ENCODE measurements around the gene TTC28. TPM values are rescaled to one million over a fixed set of nuclear protein-coding genes. Genes with fewer than 3 reads are reported as not detected.

Gene TTC28
- total RNA-seq, 5 donors from 2014 or later (not counting 1 experiment from before 2014, with no cell fraction given): 2.3 to 7.8 (median 3.0) TPM

DNA sequence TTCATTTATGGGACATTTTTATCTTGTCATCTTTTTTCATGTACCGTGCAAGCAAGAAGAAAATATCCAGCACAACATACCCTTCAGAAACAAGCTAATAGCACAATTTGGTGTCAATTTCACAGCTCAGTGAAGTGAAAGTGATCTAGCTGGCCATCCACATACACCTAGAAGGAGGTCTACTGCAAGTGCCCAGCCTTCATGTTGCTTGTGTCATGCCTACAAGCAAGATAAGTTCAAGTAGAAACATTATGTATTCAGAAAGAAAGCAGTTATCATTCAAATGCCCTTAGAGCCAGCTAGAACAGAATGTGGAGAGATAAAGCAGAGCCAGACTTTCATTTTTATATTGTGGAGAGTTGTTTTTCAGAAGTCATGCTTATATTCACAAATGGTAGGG lies 434.9 kb downstream of the TTC28 start:
- Mint-ChIP-seq H3K27me3 (peaks cover 0 to 5% of the 10 kb centered on the region in 2 donors), H3K27ac (no peak overlapping the region), H3K4me3 (no peak overlapping the region), H3K36me3 (no peaks in the 10 kb centered on the region), H3K4me1 (no peaks in the 10 kb centered on the region), H3K9me3 (no peaks in the 10 kb centered on the region)
- no peaks in the 10 kb centered on the region for H3K9me3 ChIP-seq
- POLR2A ChIA-PET: no interaction called here
- H3K36me3 ChIP-seq (ENCODE audit: control insufficient read depth in 2 of 2, extremely low read depth in 1 of 2, insufficient read depth in 1 of 2, low read length in 1 of 2): no peaks in the 10 kb centered on the region
- ATAC-seq (replicated peaks in 1 of 4) (no peak), DNase-seq (no peak)
- WGBS (ENCODE audit: insufficient coverage): 100% methylated on average over 1 of the region's 1 CpG
- H3K4me1 ChIP-seq (ENCODE audit: control insufficient read depth in 1 of 2, extremely low read depth in 1 of 2, insufficient read depth in 2 of 2, low read length in 2 of 2): no peaks in the 10 kb centered on the region
- H3K4me3 ChIP-seq (ENCODE audit: control insufficient read depth in 1 of 2, extremely low read depth in 1 of 2, low read length in 1 of 2): no peak overlapping the region
- no peak overlapping the region for H3K27ac ChIP-seq (ENCODE audit: low read length)
- CTCF ChIA-PET: no interaction called here
- H3K27me3 ChIP-seq (replicated peaks in 1 of 2; ENCODE audit: control insufficient read depth in 2 of 2, extremely low read depth in 1 of 2, insufficient read depth in 2 of 2, low read length in 1 of 2): no peaks in the 10 kb centered on the region

DNA sequence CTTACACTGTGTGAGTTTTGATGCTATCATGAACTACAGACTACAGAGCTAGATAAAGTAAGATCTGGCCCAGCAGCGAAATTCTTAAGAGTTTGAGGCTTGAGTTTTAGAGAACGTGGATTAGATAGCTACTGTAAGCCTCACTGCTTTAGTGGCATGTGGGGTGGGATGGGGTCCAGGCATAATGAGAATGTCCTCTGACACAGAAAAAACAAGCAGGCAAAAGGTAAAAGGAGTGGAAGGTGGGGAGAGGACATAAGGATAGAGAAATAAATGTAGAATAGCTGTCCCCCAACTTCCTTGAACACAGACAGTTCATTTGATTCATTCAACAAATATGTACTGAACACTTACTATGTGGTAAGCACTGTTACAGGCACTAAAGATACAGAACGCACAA lies 436.1 kb downstream of the TTC28 start:
- Mint-ChIP-seq H3K36me3 (no peaks in the 10 kb centered on the region), H3K4me3 (no peak overlapping the region), H3K9me3 (no peaks in the 10 kb centered on the region), H3K27me3 (peaks cover 0 to 7% of the 10 kb centered on the region in 2 donors), H3K4me1 (no peaks in the 10 kb centered on the region), H3K27ac (no peak overlapping the region)
- Histone ChIP-seq H3K4me3 (ENCODE audit: control insufficient read depth in 1 of 2, extremely low read depth in 1 of 2, low read length in 1 of 2) (no peak overlapping the region), H3K9me3 (no peaks in the 10 kb centered on the region), H3K36me3 (ENCODE audit: control insufficient read depth in 2 of 2, extremely low read depth in 1 of 2, insufficient read depth in 1 of 2, low read length in 1 of 2) (no peaks in the 10 kb centered on the region), H3K27me3 (replicated peaks in 1 of 2; ENCODE audit: control insufficient read depth in 2 of 2, extremely low read depth in 1 of 2, insufficient read depth in 2 of 2, low read length in 1 of 2) (no peaks in the 10 kb centered on the region), H3K4me1 (ENCODE audit: control insufficient read depth in 1 of 2, extremely low read depth in 1 of 2, insufficient read depth in 2 of 2, low read length in 2 of 2) (no peaks in the 10 kb centered on the region), H3K27ac (ENCODE audit: low read length) (no peak overlapping the region)
- WGBS (ENCODE audit: insufficient coverage): no CpG with 5 or more reads among the region's 3 CpGs
- ATAC-seq (replicated peaks in 1 of 4) (no peak), DNase-seq (no peak)
- ChIA-PET POLR2A (interaction anchor here in 1 of 2 donors (0.6 kb wide), 1 partner anchor 168 kb away, joined by 3 read pairs; no protein-coding TSS in a partner anchor), CTCF (no interaction called here)

DNA sequence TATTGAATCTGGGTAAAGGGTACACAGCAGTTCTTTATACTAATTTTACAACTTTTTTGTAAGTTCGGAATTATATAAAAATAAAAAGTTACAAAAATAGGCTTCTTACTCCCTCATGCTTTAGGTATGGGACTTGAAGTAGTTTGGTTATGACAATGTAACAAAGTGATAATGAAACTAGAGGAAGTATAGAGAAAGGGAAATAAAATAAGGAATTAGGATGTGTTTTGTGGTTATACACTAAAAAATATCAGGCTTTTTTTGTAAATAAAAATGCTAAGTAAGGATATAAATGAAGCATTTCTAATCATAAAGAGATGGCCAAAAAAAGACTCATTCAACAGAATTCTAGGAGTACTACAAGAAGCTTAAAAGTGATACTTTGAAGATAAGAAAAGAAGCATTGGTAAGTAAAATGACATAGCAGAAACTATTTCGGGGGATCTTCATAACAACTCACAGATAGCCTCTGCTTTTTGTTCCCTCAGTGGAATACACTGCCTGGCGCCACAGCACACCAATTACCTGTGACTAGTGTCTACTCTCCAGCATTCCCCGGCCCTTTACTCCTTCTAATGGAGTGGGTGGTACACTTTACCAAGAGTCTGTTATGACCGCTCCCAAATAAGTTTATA lies 437.9 kb downstream of the TTC28 start:
- Mint-ChIP-seq H3K27me3 (peaks cover 0 to 7% of the 10 kb centered on the region in 2 donors), H3K36me3 (no peaks in the 10 kb centered on the region), H3K4me3 (no peak overlapping the region), H3K27ac (no peak overlapping the region), H3K9me3 (no peaks in the 10 kb centered on the region), H3K4me1 (no peaks in the 10 kb centered on the region)
- no peaks in the 10 kb centered on the region for H3K9me3 ChIP-seq
- H3K27ac ChIP-seq (ENCODE audit: low read length): no peak overlapping the region
- ChIA-PET POLR2A (no interaction called here), CTCF (no interaction called here)
- ATAC-seq (replicated peaks in 1 of 4) (no peak), DNase-seq (no peak)
- no peak overlapping the region for H3K4me3 ChIP-seq (ENCODE audit: control insufficient read depth in 1 of 2, extremely low read depth in 1 of 2, low read length in 1 of 2)
- no peaks in the 10 kb centered on the region for H3K27me3 ChIP-seq (replicated peaks in 1 of 2; ENCODE audit: control insufficient read depth in 2 of 2, extremely low read depth in 1 of 2, insufficient read depth in 2 of 2, low read length in 1 of 2)
- no peaks in the 10 kb centered on the region for H3K36me3 ChIP-seq (ENCODE audit: control insufficient read depth in 2 of 2, extremely low read depth in 1 of 2, insufficient read depth in 1 of 2, low read length in 1 of 2)
- WGBS (ENCODE audit: insufficient coverage): no CpG with 5 or more reads among the region's 5 CpGs
- H3K4me1 ChIP-seq (ENCODE audit: control insufficient read depth in 1 of 2, extremely low read depth in 1 of 2, insufficient read depth in 2 of 2, low read length in 2 of 2): no peaks in the 10 kb centered on the region

DNA sequence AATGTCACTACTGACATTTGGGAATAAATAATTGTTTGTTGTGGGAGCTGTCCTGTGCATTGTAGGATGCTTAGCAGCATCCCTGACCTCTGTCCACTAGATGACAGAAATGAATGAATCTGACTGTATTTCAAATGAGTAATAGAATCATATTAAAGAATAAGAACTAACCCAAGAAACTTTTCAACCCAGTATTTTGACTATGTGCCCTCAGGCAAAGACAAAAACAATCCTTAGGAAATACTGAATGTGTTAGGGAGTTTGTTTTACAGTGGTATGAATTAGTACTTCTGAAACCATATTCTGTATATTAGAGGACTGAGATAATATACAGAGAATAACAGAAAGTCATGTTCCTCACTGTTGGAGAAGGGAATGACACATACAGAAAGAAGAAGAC lies 439.7 kb downstream of the TTC28 start:
- Histone ChIP-seq H3K4me3 (ENCODE audit: control insufficient read depth in 1 of 2, extremely low read depth in 1 of 2, low read length in 1 of 2) (no peak overlapping the region), H3K9me3 (no peaks in the 10 kb centered on the region), H3K36me3 (ENCODE audit: control insufficient read depth in 2 of 2, extremely low read depth in 1 of 2, insufficient read depth in 1 of 2, low read length in 1 of 2) (no peaks in the 10 kb centered on the region), H3K4me1 (ENCODE audit: control insufficient read depth in 1 of 2, extremely low read depth in 1 of 2, insufficient read depth in 2 of 2, low read length in 2 of 2) (no peaks in the 10 kb centered on the region), H3K27me3 (replicated peaks in 1 of 2; ENCODE audit: control insufficient read depth in 2 of 2, extremely low read depth in 1 of 2, insufficient read depth in 2 of 2, low read length in 1 of 2) (no peaks in the 10 kb centered on the region), H3K27ac (ENCODE audit: low read length) (no peak overlapping the region)
- Mint-ChIP-seq H3K27ac (no peak overlapping the region), H3K4me1 (no peaks in the 10 kb centered on the region), H3K4me3 (no peak overlapping the region), H3K9me3 (no peaks in the 10 kb centered on the region), H3K36me3 (no peaks in the 10 kb centered on the region), H3K27me3 (peaks cover 0 to 3% of the 10 kb centered on the region in 2 donors)
- no peak for ATAC-seq (replicated peaks in 1 of 4)
- CTCF ChIA-PET: interaction anchor here in 1 of 2 donors (0.9 kb wide), 1 partner anchor 89 kb away, joined by 7 read pairs; no protein-coding TSS in a partner anchor
- POLR2A ChIA-PET: no interaction called here
- no peak for DNase-seq

DNA sequence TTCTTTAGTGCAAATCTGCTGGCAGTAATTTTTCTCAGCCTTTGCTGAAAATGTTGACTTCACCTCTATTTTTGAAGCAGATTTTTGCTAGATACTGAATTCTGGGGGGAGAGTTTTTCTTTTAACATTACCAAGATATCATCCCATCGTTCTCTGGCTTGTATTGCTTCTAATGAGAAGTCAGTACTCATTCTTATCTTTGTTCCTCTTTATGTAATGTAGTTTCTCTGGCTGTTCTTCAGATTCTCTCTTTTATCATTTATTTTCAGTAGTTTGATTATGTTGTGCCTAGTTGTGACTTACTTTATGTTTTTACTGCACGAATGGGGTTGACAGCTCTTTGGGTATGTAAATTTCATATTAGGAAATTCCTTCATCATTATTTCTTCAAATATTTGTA lies 441.9 kb downstream of the TTC28 start:
- no peak overlapping the region for H3K27ac ChIP-seq (ENCODE audit: low read length)
- peaks cover 0 to 2% of the 10 kb centered on the region in 2 donors for H3K27me3 Mint-ChIP-seq
- WGBS (ENCODE audit: insufficient coverage): no CpG with 5 or more reads among the region's 2 CpGs
- no peak overlapping the region for H3K27ac Mint-ChIP-seq
- no peak for DNase-seq
- H3K4me1 ChIP-seq (ENCODE audit: control insufficient read depth in 1 of 2, extremely low read depth in 1 of 2, insufficient read depth in 2 of 2, low read length in 2 of 2): no peaks in the 10 kb centered on the region
- no peaks in the 10 kb centered on the region for H3K4me1 Mint-ChIP-seq
- no peaks in the 10 kb centered on the region for H3K9me3 Mint-ChIP-seq
- no peaks in the 10 kb centered on the region for H3K36me3 Mint-ChIP-seq
- no peak for ATAC-seq (replicated peaks in 1 of 4)
- no peak overlapping the region for H3K4me3 ChIP-seq (ENCODE audit: control insufficient read depth in 1 of 2, extremely low read depth in 1 of 2, low read length in 1 of 2)
- ChIA-PET POLR2A (no interaction called here), CTCF (no interaction called here)
- H3K36me3 ChIP-seq (ENCODE audit: control insufficient read depth in 2 of 2, extremely low read depth in 1 of 2, insufficient read depth in 1 of 2, low read length in 1 of 2): no peaks in the 10 kb centered on the region
- H3K9me3 ChIP-seq: no peaks in the 10 kb centered on the region
- H3K27me3 ChIP-seq (replicated peaks in 1 of 2; ENCODE audit: control insufficient read depth in 2 of 2, extremely low read depth in 1 of 2, insufficient read depth in 2 of 2, low read length in 1 of 2): no peaks in the 10 kb centered on the region
- no peak overlapping the region for H3K4me3 Mint-ChIP-seq

DNA sequence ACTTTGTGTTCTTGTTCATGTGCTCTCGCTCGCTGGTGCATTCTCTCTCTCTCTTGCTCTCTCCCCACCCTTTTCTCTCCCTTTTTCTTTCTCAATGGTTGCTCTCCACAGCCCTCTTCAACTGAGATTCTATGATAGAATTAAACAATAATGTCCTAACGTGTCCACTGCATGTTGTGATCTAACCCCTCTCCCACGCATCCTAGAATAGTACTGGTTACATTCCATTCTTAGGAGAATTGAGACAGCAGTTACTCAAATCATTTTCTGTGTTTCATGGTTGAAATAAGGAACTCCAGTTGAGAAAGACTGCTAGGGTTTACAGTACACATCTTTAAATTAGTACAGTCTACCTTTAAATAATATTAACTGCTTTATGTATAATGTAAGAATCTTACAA lies 442.5 kb downstream of the TTC28 start:
- no peak overlapping the region for H3K4me3 Mint-ChIP-seq
- Histone ChIP-seq H3K9me3 (no peaks in the 10 kb centered on the region), H3K27me3 (replicated peaks in 1 of 2; ENCODE audit: control insufficient read depth in 2 of 2, extremely low read depth in 1 of 2, insufficient read depth in 2 of 2, low read length in 1 of 2) (no peaks in the 10 kb centered on the region), H3K27ac (ENCODE audit: low read length) (no peak overlapping the region), H3K4me1 (ENCODE audit: control insufficient read depth in 1 of 2, extremely low read depth in 1 of 2, insufficient read depth in 2 of 2, low read length in 2 of 2) (no peaks in the 10 kb centered on the region), H3K36me3 (ENCODE audit: control insufficient read depth in 2 of 2, extremely low read depth in 1 of 2, insufficient read depth in 1 of 2, low read length in 1 of 2) (no peaks in the 10 kb centered on the region), H3K4me3 (ENCODE audit: control insufficient read depth in 1 of 2, extremely low read depth in 1 of 2, low read length in 1 of 2) (no peak overlapping the region)
- H3K27ac Mint-ChIP-seq: no peak overlapping the region
- H3K27me3 Mint-ChIP-seq: peaks cover 0 to 2% of the 10 kb centered on the region in 2 donors
- 100% methylated on average over 2 of the region's 4 CpGs for WGBS (ENCODE audit: insufficient coverage)
- no peak for DNase-seq
- no peaks in the 10 kb centered on the region for H3K4me1 Mint-ChIP-seq
- no peak for ATAC-seq (replicated peaks in 1 of 4)
- no peaks in the 10 kb centered on the region for H3K36me3 Mint-ChIP-seq
- ChIA-PET POLR2A (no interaction called here), CTCF (no interaction called here)
- H3K9me3 Mint-ChIP-seq: no peaks in the 10 kb centered on the region

DNA sequence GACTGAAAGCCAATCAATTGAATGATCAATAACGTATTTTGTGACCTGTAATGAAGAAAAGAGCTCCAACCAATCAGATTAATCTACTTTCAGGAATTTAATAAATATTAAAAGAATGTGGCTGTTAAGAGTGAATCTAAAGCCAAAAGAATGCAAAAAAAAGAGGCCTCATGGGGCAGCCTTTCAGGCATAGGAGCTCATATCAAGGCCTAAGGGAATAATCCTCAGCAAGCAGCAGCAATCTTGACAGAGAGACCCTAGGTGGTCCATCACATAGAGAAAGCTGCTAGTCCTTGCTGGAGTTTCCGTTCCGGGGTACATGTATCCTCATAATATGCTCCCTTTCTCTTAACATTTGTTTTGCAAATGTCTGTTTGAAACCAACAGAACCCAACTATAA lies 447.4 kb downstream of the TTC28 start:
- Mint-ChIP-seq H3K27me3 (no peaks in the 10 kb centered on the region), H3K27ac (no peak overlapping the region), H3K4me3 (no peak overlapping the region), H3K4me1 (no peaks in the 10 kb centered on the region), H3K36me3 (no peaks in the 10 kb centered on the region), H3K9me3 (no peaks in the 10 kb centered on the region)
- H3K4me3 ChIP-seq (ENCODE audit: control insufficient read depth in 1 of 2, extremely low read depth in 1 of 2, low read length in 1 of 2): no peak overlapping the region
- no CpG with 5 or more reads among the region's 3 CpGs for WGBS (ENCODE audit: insufficient coverage)
- no peaks in the 10 kb centered on the region for H3K36me3 ChIP-seq (ENCODE audit: control insufficient read depth in 2 of 2, extremely low read depth in 1 of 2, insufficient read depth in 1 of 2, low read length in 1 of 2)
- no peaks in the 10 kb centered on the region for H3K27me3 ChIP-seq (replicated peaks in 1 of 2; ENCODE audit: control insufficient read depth in 2 of 2, extremely low read depth in 1 of 2, insufficient read depth in 2 of 2, low read length in 1 of 2)
- ChIA-PET CTCF (no interaction called here), POLR2A (no interaction called here)
- H3K9me3 ChIP-seq: no peaks in the 10 kb centered on the region
- ATAC-seq (replicated peaks in 1 of 4) (no peak), DNase-seq (no peak)
- no peak overlapping the region for H3K27ac ChIP-seq (ENCODE audit: low read length)
- no peaks in the 10 kb centered on the region for H3K4me1 ChIP-seq (ENCODE audit: control insufficient read depth in 1 of 2, extremely low read depth in 1 of 2, insufficient read depth in 2 of 2, low read length in 2 of 2)

Data from T-cell (primary cell).